NCI-H2227 treated with DMSO at 0.1 percent for 48 hours (cell line): Measurements from ENCODE around the gene BICRAL.
"Not testable (repeated sequence)": the region's sequence is repeated elsewhere in the genome, so short reads cannot be mapped to it uniquely, and the experiment has no call there.

Source experiments
- DNase-seq: peaks from one replicate; lab custom pipeline; 2025; lab: John Stamatoyannopoulos, UW

BICRAL gene

GRCh38 chr6:42791706-42792320 is 10.0 kb downstream of the BICRAL start:
- DNase-seq, result no peak

- DNase-seq, result no peak
These were observed 13.8 kb downstream of the BICRAL start for GRCh38 chr6:42795651-42796050.

GRCh38 chr6:42796171-42796570 is 14.3 kb downstream of the BICRAL start:
- no peak for DNase-seq

GRCh38 chr6:42797696-42798095 is 15.8 kb downstream of the BICRAL start:
- DNase-seq, result not testable (repeated sequence)

- DNase-seq, result no peak
These were observed 23.5 kb downstream of the BICRAL start for GRCh38 chr6:42805297-42805861.

GRCh38 chr6:42806359-42806758 is 24.5 kb downstream of the BICRAL start:
- DNase-seq, result not testable (repeated sequence)

GRCh38 chr6:42808492-42809483 is 26.9 kb downstream of the BICRAL start:
- DNase-seq, result no peak

GRCh38 chr6:42813074-42813645 is 31.3 kb downstream of the BICRAL start:
- no peak for DNase-seq

GRCh38 chr6:42813906-42814444 is 32.1 kb downstream of the BICRAL start:
- no peak for DNase-seq

- DNase-seq, result not testable (repeated sequence)
These were observed 33.9 kb downstream of the BICRAL start for GRCh38 chr6:42815726-42816125.

GRCh38 chr6:42817907-42818306 is 36.1 kb downstream of the BICRAL start:
- DNase-seq, result no peak

- no peak for DNase-seq
These were observed 36.6 kb downstream of the BICRAL start for GRCh38 chr6:42818416-42818815.

- no peak for DNase-seq
These were observed 37.0 kb downstream of the BICRAL start for GRCh38 chr6:42818878-42819277.

- no peak for DNase-seq
These were observed 38.1 kb downstream of the BICRAL start for GRCh38 chr6:42819803-42820511.

- DNase-seq, result no peak
These were observed 38.9 kb downstream of the BICRAL start for GRCh38 chr6:42820512-42821340.

- DNase-seq, result no peak
These were observed 39.5 kb downstream of the BICRAL start for GRCh38 chr6:42821341-42821668.

- no peak for DNase-seq
These were observed 40.0 kb downstream of the BICRAL start for GRCh38 chr6:42821846-42822245.

GRCh38 chr6:42829561-42830092 is 47.8 kb downstream of the BICRAL start:
- no peak for DNase-seq

GRCh38 chr6:42831237-42831636 is 49.4 kb downstream of the BICRAL start:
- no peak for DNase-seq

GRCh38 chr6:42834056-42834455 is 52.2 kb downstream of the BICRAL start:
- no peak for DNase-seq
